Right renal cortex interstitium (tissue), 3 donors: ENCODE measurements around the gene FAM193A. TPM values are rescaled to one million over a fixed set of nuclear protein-coding genes. Genes with fewer than 3 reads are reported as not detected.
"Not testable (repeated sequence)": the region's sequence is repeated elsewhere in the genome, so short reads cannot be mapped to it uniquely, and the experiment has no call there.

ENCODE experiments used
- DNase-seq, 3 donors: peaks; one replicate each; pipeline ENCODE4 v3.0.0-alpha.2; 2013; ENCODE audit warnings: low read depth in 3 of 3, low spot score in 2 of 3
- polyA plus RNA-seq, 3 donors: library from polyadenylated mRNA; unstranded; fragments of 120-200 nt; gene quantifications; one replicate each; pipeline ENCODE4 v1.2.1, GENCODE V29; 2013; ENCODE audit not compliant: insufficient read length in 3 of 3

Gene FAM193A
- polyA plus RNA-seq, 3 donors = 23.3 to 25.7 (median 23.7) TPM

DNA sequence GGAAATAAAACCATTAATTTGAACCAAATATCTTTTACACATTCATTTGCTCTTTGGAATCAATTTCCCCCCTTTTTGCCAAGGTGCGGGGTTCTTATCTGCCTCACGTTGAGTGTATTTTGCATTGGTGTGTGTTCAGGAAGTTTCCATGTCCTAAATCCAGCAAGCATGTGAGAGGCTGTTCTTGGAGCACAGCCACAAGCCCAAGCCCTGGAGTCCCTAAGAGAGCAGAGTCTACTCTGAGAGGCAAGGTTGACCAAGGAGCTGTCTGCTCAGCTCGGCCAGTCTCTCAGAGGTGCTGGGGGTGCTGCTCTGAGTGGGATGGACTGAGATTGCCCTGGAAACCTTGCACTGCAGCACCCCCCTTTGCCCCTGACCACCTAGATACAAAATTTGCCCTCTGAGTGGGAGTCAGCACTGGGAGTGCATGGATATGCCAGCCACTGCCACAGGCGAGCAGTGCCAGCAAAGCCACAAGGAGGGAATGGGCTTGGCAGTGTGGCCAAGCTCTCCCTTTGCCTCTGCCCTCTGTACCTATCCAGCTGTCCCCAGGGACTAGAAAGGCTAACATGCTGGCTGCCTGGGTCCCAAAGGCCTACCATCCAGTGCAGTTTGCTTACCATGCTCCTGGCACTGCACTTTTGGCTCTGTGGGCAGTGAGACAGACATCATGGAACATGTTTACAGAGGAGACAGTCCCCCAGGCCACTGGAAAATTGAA lies 20.5 kb upstream of the FAM193A start:
- no peak for DNase-seq

DNA sequence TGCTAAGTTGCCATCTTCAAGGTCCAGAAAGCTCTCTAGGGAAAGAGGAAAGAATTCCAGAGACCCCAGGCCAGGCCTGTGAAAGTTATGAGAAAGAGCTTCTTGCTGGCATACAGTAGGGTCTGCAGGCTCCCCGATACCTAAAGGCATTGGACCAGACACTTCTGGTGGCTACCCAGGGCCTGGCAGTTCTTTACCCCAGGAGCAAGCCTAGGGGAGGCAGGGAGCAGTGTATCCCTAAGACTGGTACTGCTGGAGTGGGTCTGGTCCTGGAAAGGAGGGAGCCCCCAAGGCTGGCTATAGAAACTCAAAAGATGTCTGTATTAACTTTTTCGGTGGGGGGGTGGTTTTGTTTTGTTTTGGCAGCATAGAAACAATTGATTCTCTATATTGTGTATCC lies 19.8 kb upstream of the FAM193A start:
- DNase-seq = no peak

DNA sequence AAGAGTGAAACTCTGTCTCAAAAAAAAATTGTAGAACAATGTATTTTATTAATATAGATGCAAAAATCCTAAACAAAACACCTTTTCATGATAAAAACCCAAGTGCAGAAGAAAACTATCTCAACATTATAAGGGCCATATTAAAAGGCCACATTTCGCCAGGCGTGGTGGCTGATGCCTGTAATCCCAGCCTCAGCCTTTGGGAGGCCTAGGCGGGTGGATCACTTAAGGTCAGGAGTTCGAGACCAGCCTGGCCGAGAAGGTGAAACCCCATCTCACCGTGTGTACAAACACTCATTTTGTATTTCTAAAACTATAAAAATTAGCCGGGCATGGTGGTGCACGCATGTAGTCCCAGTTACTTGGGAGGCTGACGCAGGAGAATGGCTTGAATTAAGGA lies 9.9 kb upstream of the FAM193A start:
- no peak for DNase-seq

DNA sequence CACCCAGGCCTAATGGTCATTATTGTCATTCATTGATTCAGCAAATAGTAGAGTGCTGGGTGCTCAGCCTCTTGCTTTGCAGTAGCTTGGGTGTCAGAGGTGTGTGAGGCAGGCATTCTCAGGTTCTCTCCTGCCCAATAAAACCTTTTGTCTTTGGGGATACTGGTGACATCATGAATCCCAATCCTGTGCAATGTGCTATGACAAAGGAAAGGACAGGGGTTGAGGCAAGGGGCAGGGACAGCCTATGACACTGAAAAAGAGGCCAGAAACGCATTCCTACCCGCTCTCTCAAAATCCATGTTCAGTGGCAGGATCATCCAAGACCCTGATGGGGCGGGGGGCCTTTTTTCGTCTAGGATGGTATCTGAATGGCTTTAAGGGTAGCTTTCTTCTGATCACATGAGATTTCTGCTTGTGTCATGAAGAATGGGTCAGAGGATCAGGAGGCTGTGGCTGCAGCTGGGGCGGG lies 1.5 kb upstream of the FAM193A start:
- no peak for DNase-seq

DNA sequence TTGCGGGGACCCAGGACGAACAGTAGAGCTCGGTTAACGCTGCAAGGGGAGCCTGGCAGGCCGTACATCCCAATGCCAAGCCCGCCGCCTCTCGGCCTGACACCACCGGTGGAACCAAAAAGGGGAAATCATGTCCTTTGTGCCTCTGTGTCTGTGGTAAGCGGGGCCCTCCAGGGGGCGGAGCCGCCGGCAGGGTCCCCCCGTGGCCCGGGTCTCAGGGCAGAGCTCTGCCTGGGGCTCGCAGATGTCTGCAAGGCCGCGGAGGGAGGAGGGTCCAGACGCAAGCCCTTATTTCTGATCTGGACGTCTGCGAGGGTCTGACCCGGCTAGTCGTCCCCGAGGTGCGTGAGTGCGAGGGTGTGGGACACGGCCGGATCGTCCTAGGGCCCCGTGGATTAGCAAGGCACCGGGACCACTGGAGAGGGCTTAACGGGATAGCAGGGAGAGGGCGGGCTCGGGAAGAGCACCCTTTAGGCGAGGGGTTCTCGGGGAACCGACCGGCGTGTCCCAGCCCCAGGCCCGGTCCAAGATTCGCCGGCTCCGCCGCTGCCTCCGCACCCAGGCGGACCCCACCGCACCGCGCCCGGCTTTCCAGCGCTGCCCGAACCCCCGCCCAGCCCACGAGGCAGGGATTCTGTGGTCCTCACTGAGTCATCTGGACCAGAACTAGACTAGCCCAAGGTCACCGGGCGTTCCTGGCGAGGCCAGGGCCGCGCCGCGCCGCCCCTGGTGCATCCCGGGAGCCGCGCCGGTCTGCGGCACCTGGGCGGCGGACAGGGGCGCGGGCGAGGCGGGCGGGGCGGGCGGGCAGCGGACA lies 863 bp upstream of the FAM193A start:
- DNase-seq = peak; percentile 21 to 36 (median 31)

DNA sequence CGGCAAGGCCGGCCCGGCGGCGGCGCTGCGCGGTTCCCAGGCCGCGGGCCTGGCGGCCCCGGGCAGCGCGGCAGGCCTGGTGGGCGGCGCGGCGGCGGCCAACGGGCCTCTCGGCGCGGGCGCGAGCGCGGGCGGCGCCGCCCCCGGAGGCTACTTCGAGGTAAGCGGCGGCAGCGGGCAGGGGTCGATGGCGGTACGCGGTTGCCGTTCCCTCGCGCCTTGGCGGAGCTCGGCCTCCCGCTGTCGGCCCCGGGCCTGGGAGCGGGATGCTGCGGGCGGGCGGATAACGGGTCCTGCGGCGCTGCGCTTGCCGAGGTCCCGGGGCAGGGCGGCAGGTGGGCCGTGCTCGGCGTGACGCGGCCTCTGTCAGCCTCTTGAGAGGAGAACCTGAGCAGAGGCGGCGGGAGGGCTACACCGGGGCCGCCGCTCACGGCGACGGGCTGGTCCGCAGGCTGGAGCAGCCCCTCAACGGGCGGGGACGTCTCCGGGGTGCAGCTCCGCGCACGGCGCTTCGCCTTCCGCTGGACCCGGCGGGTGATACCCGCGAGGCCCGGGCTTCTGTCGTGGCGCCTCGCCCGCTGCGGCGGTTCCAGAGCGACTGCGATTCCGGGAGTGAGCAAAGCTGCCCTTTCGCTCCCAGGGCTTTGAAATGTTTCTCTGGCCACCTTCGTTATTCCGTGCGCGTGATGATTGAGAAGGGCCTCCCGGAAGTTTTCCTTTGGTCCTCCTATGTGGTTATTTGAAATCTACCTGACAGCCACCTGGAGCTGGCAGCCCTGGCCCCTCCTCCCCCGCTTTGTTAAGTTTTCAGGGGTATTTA lies 774 bp downstream of the FAM193A start:
- peak in 2 of 3 donors; percentile 13 to 33 for DNase-seq

DNA sequence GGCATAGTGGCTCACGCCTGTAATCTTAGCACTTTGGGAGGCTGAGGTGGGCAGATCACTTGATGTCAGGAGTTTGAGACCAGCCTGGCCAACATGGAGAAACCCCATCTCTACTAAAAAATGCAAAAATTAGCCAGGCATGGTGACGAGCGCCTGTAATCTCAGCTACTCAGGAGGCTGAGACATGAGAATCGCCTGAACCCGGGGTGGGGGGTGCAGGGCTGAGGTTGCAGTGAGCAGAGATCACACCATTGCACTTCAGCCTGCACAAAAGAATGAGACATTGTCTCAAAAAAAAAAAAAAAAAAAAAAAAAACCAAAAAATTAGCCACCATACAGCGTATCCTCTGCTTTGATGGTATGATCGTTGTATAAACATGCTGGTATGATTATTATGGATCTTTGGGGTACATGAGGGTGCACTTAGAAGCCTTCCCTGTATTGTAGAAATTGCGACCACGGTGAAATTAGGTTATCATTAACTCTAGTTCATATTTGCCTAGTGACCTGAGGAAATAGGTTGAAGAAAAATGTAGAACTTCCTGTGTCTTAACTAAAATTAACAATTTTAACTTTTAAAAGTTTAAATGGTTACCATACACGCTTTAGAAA lies 7.2 kb downstream of the FAM193A start:
- DNase-seq = not testable (repeated sequence)

DNA sequence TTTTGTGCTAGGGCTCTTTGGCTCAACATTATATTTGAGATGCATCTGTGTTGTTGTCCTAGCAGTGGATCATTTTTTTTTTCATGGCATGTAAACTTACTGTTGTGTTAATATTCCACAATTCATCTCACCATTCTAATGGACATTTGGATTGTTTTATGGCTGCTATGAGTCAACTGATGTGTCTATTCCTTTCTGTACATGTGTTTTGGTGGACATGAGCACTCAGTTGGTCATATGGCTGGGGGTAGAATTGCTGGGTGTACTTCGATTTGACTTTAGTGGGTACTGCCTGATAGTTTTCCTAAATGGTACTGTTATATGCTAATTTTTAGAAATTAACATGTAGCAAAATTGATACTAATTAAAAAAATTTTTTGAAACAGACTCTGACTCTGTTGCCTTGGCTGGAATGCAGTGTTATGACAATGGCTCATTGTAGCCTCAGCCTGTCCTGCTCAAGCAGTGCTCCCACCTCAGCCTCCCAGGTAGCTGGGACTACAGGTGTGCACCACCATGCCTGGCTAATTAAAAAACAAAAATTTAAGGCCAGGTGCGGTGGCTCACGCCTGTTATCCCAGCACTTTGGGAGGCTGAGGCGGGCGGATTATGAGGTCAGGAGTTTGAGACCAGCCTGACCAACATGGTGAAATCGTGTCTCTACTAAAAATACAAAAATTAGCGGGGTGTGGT lies 9.0 kb downstream of the FAM193A start:
- no peak for DNase-seq

DNA sequence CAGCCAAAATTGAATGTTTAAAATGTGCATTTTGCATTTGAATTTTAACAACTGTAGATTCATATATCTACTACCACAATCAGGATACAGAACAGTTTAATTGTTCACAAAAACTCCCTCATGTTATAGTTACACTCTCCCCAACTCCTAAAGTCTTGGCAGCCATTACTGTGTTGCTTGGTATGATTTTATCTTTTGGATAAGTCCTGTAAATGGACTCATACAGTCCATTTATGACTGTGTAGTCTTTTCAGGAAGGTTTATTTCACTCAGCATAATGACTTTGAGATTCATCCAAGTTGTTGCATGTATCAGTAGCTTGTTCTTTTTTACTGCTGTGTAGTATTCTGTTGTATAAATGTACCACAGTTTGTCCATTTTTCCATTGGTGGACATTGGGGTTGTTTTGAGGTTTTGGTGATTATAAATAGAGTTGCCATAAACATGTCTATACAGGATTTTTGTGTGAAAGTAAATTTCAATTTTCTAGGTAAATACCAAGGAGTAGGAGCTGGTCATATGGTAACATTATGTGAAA lies 9.9 kb downstream of the FAM193A start:
- no peak for DNase-seq

DNA sequence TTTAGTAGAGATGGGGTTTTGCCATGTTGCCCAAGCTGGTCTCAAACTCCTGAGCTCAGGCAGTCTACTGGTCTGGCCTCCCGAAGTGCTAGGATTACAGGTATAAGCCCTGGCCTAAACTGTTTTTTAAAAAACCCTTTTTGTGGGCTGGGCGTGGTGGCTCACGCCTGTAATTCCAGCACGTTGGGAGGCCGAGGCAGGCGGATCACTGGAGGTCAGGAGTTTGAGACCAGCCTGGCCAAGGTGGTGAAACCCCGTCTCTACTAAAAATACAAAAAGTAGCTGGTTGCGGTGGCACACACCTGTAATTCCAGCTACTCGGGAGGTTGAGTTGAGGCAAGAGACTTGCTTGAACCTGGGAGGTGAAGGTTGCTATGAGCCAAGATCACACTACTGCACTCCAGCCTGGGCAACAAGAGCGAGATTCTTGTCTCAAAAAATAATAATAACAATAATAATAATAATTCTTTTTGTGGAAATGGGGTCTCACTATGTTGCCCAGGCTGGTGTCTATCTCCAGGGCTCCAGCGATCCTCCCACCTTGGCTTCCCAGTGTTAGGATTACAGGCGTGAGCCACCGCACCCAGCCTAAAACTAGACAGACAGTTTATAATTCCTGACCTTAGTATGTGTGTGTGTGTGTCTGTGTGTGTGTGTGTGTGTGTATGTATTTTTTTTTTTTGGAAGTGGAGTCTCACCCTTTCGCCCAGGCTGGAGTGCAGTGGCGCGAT lies 10.7 kb downstream of the FAM193A start:
- DNase-seq = not testable (repeated sequence)

DNA sequence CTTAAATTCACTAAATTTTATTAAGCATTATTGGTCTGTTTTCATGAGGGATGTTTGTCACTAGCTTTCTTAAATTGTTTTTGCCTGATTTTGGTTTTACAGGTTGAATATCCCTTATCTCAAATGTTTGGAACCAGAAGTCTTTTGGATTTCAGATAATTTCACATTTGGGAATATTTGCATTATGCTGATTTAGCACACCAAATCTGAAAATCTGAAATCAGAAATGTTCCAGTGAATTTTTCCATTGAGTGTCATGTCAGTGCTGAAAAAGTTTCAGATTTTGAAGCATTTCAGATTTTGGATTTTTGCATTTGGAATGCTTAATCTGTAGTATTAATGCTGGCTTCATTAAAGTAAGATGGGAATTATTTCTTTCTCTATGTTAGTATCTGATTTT lies 14.7 kb downstream of the FAM193A start:
- DNase-seq = no peak

DNA sequence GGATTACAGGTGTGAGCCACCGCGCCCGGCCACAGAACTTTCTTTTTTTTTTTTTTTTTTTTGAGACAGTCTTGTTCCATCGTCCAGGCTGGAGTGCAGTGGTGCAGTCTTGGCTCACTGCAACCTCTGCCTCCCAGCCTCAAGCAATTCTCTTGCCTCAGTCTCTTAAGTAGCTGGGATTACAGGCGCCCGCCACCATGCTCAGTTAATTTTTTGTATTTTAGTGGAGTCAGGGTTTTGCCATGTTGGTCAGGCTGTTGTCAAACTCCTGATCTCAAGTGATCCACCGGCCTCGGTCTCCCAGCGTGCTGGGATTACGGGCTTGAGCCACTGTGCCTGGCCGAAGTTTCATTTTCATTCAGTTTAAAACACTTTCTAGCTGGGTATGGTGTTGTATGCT lies 16.4 kb downstream of the FAM193A start:
- no peak for DNase-seq

DNA sequence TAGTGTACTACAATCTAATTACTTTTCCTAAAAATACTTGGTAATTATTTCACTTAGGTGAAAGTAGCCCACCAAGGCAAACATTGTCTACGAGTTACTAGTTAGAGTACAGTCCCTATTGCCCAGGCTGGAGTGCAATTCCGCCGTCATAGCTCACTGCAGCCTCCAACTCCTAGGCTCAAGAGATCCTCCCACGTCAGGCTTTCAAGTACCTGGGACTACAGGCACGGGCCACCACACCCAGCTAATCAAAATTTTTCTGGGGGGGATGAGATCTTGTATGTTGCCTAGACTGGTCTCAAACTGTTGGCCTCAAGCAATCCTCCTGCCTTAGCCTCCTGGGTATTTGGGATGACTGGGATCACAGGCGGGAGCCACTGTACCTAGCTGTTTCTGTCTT lies 21.9 kb downstream of the FAM193A start:
- DNase-seq = no peak

DNA sequence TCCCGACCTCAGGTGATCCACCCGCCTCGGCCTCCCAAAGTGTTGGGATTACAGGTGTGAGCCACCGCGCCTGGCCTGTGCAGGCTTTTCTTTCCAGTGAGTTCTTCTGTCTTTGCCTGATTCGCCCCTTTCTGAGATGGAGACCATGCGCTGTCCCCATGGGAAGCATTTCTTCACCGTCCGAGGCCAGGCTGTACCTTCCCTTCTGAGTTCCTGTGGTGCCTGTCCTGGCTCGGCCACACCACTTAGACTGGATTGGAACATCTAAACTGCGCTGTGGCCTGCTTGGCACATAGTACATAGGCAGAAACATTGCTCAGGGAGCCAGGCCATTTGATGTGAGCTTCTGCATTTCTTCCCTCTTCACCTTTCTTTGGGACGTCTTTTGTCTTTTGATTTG lies 23.7 kb downstream of the FAM193A start:
- DNase-seq = no peak

DNA sequence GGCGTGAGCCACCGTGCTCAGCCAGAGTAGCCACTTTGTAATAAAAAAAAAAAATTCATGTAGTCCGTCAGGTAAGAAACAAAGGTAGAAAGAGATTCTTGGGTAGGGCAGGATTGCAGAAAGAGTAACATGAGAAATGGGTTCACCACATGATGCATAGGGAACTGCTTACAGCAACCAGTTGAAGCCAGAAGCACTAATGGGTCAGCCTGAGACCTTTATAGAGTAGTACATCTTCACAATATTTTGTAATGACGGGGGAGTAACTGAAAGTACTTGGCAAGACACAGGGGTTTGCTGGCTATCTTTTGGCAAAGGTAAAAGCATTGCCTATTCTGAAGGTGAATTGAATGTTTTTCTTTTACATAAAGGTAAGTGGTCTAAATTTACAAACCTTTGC lies 29.1 kb downstream of the FAM193A start:
- DNase-seq = no peak

DNA sequence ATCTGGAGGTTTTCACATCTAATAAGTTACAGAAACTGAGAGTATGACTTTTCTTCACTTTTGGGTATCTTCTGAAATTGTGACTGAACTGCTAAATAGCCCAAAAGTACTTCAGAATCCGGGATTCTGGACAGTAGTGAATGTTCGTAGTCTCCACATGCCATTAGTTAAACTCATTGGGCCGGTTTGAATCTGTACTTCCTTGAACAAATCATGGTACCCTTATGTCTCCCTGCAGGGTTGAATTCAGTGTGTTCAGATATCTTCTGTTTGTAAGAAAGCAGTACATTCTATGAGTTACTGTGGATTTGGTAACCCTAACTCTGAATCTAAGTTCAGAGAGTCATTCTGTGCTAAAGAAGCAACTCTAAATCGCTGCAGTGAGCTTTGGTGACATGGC lies 33.6 kb downstream of the FAM193A start:
- no peak for DNase-seq

DNA sequence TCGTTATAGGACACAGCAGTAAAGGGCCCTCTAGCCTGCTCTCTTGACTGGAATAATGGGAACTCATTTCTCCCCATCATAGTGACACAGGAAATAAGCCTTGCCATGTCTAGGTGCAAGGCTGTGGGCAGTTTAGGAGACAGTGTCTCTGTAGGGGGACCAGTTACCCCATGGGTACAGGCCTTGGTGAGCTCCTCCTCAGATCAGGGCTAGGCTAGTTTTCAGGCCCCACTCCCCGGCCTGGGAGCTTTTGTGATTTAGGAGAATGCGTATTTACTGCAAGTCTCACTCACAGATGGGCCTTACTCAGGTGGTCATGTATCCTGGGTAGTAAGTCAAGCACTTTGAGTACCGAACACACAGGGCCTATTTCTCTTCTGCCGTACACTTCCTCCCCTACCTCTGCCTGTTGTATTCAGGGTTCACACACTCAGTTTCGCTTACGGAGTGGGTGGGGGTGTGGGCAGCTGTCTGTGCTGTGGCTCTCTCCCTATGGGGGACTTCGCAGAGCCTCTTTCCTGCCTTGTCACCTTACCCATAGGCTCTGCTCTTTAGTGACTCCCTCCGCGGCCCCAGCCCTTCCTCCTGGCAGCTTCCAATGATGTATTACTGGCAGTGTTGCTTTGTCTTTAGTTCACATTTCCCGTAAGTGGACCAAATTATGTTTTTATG lies 34.2 kb downstream of the FAM193A start:
- DNase-seq = no peak

DNA sequence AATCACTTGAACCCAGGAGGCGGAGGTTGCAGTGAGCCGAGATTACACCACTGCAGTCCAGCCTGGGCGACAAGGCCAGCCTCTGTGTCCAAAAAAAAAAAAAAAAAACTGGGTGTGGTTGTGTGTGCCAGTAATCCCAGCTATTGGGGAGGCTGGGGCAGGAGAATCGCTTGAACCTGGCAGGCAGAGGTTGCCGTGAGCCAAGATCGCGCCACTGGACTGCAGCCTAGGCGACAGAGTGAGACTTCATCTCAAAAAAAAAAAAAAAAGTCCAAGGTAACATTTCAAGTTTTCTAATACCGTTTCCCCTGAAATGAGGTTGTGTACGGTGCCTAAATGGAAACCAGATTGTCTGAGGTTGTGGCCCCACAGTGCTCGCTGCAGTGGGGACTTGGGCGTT lies 35.6 kb downstream of the FAM193A start:
- no peak for DNase-seq

DNA sequence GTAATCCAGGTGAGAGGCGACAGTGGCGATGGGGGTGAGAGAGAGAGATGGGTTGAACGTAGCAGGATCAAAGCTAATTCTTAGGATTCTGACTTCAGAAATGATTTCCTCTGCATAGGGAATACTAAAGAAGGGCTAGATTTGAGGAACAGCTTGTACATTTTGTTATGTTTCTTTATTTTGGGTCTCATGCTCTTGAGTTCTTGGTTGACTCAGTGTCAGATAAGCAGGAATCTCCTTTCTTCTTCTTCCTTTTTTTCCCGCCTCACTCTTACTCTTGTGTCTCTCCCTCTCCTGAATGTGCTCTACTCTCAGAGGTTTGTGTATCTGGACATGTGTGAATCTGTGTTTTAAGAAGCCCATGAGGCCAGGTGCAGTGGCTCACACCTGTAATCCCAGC lies 36.4 kb downstream of the FAM193A start:
- DNase-seq = no peak
